Upper lobe of left lung (tissue), 4 donors: ENCODE results near the gene MCFD2.

Experiments used
- POLR2A ChIP-seq, 4 donors: fragments of 450-650 bp; IDR thresholded peaks; one replicate each; pipeline ENCODE4 v1.5.1; 2016 to 2017; ENCODE audit warnings: antibody characterized with exemption in 4 of 4, mild to moderate bottlenecking in 2 of 4
- TF ChIP-seq, protein P1 (sequence below), 6 experiments: fragments of 450-650 bp in 4 of 6; fragments of 200-600 bp in 2 of 6; sonication (generic) in 2 of 6; IDR thresholded peaks; one replicate each; pipeline ENCODE4 v1.5.1; 2016 to 2019; ENCODE audit warnings: antibody characterized with exemption in 6 of 6

DNA sequence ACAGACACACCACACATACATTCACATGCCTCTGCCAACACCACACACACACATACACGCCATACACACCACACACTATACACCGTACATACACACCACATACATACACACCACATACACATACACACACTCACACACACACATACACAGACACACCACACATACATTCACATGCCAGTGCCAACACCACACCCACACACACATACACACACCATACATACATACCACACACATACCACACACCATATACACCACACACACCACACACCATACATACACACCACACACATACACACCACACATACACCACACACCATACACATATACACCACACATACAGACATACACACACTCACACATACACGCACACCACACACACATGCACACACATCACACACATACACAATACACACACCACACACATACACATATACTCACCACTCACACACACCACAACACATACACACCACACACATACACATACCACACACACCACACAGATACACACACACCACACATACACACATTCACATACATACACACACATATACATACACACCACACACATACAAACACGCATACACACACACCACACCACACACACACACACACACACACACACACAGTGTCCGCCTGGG, 37.2 kb downstream of the MCFD2 start:
- TF ChIP-seq, protein P1, sequence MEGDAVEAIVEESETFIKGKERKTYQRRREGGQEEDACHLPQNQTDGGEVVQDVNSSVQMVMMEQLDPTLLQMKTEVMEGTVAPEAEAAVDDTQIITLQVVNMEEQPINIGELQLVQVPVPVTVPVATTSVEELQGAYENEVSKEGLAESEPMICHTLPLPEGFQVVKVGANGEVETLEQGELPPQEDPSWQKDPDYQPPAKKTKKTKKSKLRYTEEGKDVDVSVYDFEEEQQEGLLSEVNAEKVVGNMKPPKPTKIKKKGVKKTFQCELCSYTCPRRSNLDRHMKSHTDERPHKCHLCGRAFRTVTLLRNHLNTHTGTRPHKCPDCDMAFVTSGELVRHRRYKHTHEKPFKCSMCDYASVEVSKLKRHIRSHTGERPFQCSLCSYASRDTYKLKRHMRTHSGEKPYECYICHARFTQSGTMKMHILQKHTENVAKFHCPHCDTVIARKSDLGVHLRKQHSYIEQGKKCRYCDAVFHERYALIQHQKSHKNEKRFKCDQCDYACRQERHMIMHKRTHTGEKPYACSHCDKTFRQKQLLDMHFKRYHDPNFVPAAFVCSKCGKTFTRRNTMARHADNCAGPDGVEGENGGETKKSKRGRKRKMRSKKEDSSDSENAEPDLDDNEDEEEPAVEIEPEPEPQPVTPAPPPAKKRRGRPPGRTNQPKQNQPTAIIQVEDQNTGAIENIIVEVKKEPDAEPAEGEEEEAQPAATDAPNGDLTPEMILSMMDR (IDR thresholded peaks at IDR 0.05): no peak
- no peak for TF ChIP-seq POLR2A (IDR thresholded peaks at IDR 0.05)
